Cardiac muscle cell (in vitro differentiated cells and primary cell): ENCODE data around the gene CACUL1. TPM values are rescaled to one million over a fixed set of nuclear protein-coding genes. Genes with fewer than 3 reads are reported as not detected.
"Not testable (repeated sequence)": the region's sequence is repeated elsewhere in the genome, so short reads cannot be mapped to it uniquely, and the experiment has no call there.

Source experiments
- DNase-seq, 2 donors: peaks; one replicate each; pipeline versions ENCODE4 v3.0.0 to v3.0.0-alpha.2; 2010 to 2017; ENCODE audit warnings: low read depth in 1 of 2, low spot score in 1 of 2
- H3K27ac ChIP-seq: fragments of 200-600 bp; sonication (generic); 2 replicates; pipeline ENCODE4 v1.5.1; 2016
- H3K27me3 ChIP-seq: fragments of 200-600 bp; sonication (generic); 2 replicates; pipeline ENCODE4 v1.6.0; 2016; ENCODE audit warnings: control low read depth
- H3K36me3 ChIP-seq: fragments of 200-600 bp; sonication (generic); 2 replicates; pipeline ENCODE4 v1.5.1; 2016; ENCODE audit warnings: control low read depth
- H3K4me1 ChIP-seq: fragments of 200-600 bp; sonication (generic); 2 replicates; pipeline ENCODE4 v1.8.1; 2017; ENCODE audit warnings: low read depth, mild to moderate bottlenecking, mixed run types
- H3K4me3 ChIP-seq: fragments of 200-600 bp; sonication (generic); 2 replicates; pipeline ENCODE4 v1.5.1; 2016; ENCODE audit warnings: mild to moderate bottlenecking
- H3K9me3 ChIP-seq: fragments of 200-600 bp; sonication (generic); 2 replicates; pipeline ENCODE4 v1.5.1; 2017; ENCODE audit warnings: low read depth, mild to moderate bottlenecking, control low read depth
- CTCF ChIP-seq: IDR thresholded peaks from 2 replicates; pipeline ENCODE4 v1.5.1; 2012; ENCODE audit warnings: low read depth, mild to moderate bottlenecking, low read length
- polyA plus RNA-seq: library from polyadenylated mRNA; unstranded; fragments of >200 nt; fragmentation: Nextera tagmentation; extraction: Ambion mirVana; gene quantifications from 2 replicates; pipeline ENCODE4 v1.2.1, GENCODE V29; 2016
- total RNA-seq: library from RNA; depleted of rRNA; stranded (reverse); fragments of >200 nt; gene quantifications from 2 replicates; pipeline ENCODE4 v1.2.3, GENCODE V29; 2016

CACUL1 gene
- total and polyA plus RNA-seq, 2 experiments from 2014 or later, result 35.6 to 40.5 TPM

- no peaks in the 10 kb centered on the region for H3K36me3 ChIP-seq
- no peaks in the 10 kb centered on the region for H3K4me1 ChIP-seq
- no peaks in the 10 kb centered on the region for H3K9me3 ChIP-seq
- H3K27me3 ChIP-seq, result no peaks in the 10 kb centered on the region
- DNase-seq, result no peak
- no peak overlapping the region for H3K4me3 ChIP-seq
- no peak overlapping the region for H3K27ac ChIP-seq
- TF ChIP-seq CTCF, result no peak
Measured at GRCh38 chr10:118783776-118784545, 29.2 kb upstream of the CACUL1 start.

GRCh38 chr10:118782916-118783465, 28.2 kb upstream of the CACUL1 start:
- not testable (repeated sequence) for H3K36me3 ChIP-seq, H3K9me3 ChIP-seq, H3K4me3 ChIP-seq, H3K4me1 ChIP-seq, H3K27me3 ChIP-seq, DNase-seq, H3K27ac ChIP-seq

- Histone ChIP-seq H3K4me3 (no peak overlapping the region), H3K36me3 (no peaks in the 10 kb centered on the region), H3K27me3 (no peaks in the 10 kb centered on the region), H3K4me1 (no peaks in the 10 kb centered on the region), H3K27ac (no peak overlapping the region), H3K9me3 (no peaks in the 10 kb centered on the region)
- no peak for DNase-seq
- TF ChIP-seq CTCF, result no peak
Measured at GRCh38 chr10:118781541-118781940, 26.8 kb upstream of the CACUL1 start.

GRCh38 chr10:118778727-118779126, 24.0 kb upstream of the CACUL1 start:
- Histone ChIP-seq H3K27me3 (no peaks in the 10 kb centered on the region), H3K36me3 (no peaks in the 10 kb centered on the region), H3K4me3 (no peak overlapping the region), H3K4me1 (no peaks in the 10 kb centered on the region), H3K9me3 (no peaks in the 10 kb centered on the region), H3K27ac (no peak overlapping the region)
- no peak for TF ChIP-seq CTCF
- no peak for DNase-seq

- no peak for TF ChIP-seq CTCF
- no peak for DNase-seq
- H3K27me3 ChIP-seq, result no peaks in the 10 kb centered on the region
- no peaks in the 10 kb centered on the region for H3K36me3 ChIP-seq
- no peaks in the 10 kb centered on the region for H3K4me1 ChIP-seq
- no peak overlapping the region for H3K27ac ChIP-seq
- H3K9me3 ChIP-seq, result no peaks in the 10 kb centered on the region
- H3K4me3 ChIP-seq, result no peak overlapping the region
Measured at GRCh38 chr10:118776960-118777359, 22.2 kb upstream of the CACUL1 start.

- no peaks in the 10 kb centered on the region for H3K4me1 ChIP-seq
- no peak overlapping the region for H3K4me3 ChIP-seq
- no peaks in the 10 kb centered on the region for H3K27me3 ChIP-seq
- DNase-seq, result no peak
- no peak overlapping the region for H3K27ac ChIP-seq
- no peak for TF ChIP-seq CTCF
- no peaks in the 10 kb centered on the region for H3K9me3 ChIP-seq
- H3K36me3 ChIP-seq, result no peaks in the 10 kb centered on the region
Measured at GRCh38 chr10:118776033-118776432, 21.3 kb upstream of the CACUL1 start.
